ENCODE data around the gene NQO1. TPM values are rescaled to one million over a fixed set of nuclear protein-coding genes. Genes with fewer than 3 reads are reported as not detected.

Gene NQO1
- total and polyA plus RNA-seq, 2 of the 13 experiments (the other 11 are each of a cell fraction or from before 2014, with no cell fraction given), result 464 to 1,060 TPM

GRCh38 chr16:69712914-69713581 lies 13.3 kb downstream of the NQO1 start:
- Histone ChIP-seq H3K36me3 (replicated peaks in 1 of 2; ENCODE audit: control insufficient read depth in 1 of 2, insufficient read depth in 2 of 2, low read length in 2 of 2) (peaks cover 24 to 68% of the 10 kb centered on the region in 2 experiments), H4K20me1 (ENCODE audit: insufficient read depth, low read length) (no peaks in the 10 kb centered on the region), H3K9ac (ENCODE audit: insufficient read depth, low read depth, low read length) (no peak overlapping the region), H3K27ac (ENCODE audit: extremely low read length, insufficient read depth, low read length) (no peak overlapping the region), H3K27me3 (ENCODE audit: control insufficient read depth in 1 of 2, insufficient read depth in 2 of 2, low read length in 2 of 2) (no peaks in the 10 kb centered on the region), H3K4me2 (ENCODE audit: low read depth, low read length) (no peak overlapping the region), H3K4me1 (ENCODE audit: insufficient read depth, low read length) (0 out of 2 replicates have a peak, but pooled peaks cover 1% of the 10 kb centered on the region), H2AFZ (ENCODE audit: low read length) (no peak overlapping the region), H3K9me3 (ENCODE audit: low read length) (no peaks in the 10 kb centered on the region), H3K4me3 (replicated peaks in 1 of 3; ENCODE audit: insufficient read depth in 1 of 3, low read depth in 2 of 3, low read length in 3 of 3) (no peak overlapping the region), H3K79me2 (ENCODE audit: insufficient read depth, low read length) (no peaks in the 10 kb centered on the region)
- CTCF ChIA-PET (ENCODE audit: low intra/inter-chr PET ratio, low total read pairs), result no interaction called here
- intact Hi-C loops (cut with micrococcal nuclease; ENCODE audit: unreplicated experiment), result no loop called here
- WGBS (ENCODE audit: low lambda C conversion rate), result 96% methylated on average over 9 of the region's 9 CpGs
- DNase-seq (ENCODE audit: low spot score), result no peak
- BruUV-seq (replicated peaks), result no TSS peak
- ATAC-seq, result peak; percentile 33
- POLR2A ChIA-PET, result interaction anchor here (0.8 to 1.0 kb wide), 3 partner anchors 11 to 49 kb away, joined by 3 to 8 read pairs (median 3); partner anchors contain the start of genes NOB1 and WWP2
- in situ Hi-C loops (cut with HindIII; ENCODE audit: extremely low pct_ligation_motif_present, low pct_unique_long_range_greater_than_20kb), result loop anchor here (5.0 kb wide), 1 partner anchor 39 kb away; the partner anchor contains the start of gene NOB1
- TF ChIP-seq FOSL1 (CRISPR knock-in tag; IDR thresholded peaks at IDR 0.05; ENCODE audit: borderline replicate concordance) (no peak), ZFP90 (CRISPR knock-in tag; IDR thresholded peaks at IDR 0.05; ENCODE audit: borderline replicate concordance) (no peak), ADNP (CRISPR knock-in tag; IDR thresholded peaks at IDR 0.05) (no peak), RBM22 (optimal IDR thresholded peaks at IDR 0.05; ENCODE audit: low read length) (peak; percentile 74), GABPB1 (CRISPR knock-in tag; IDR thresholded peaks at IDR 0.05) (no peak), POLR2A (IDR thresholded peaks at IDR 0.05; ENCODE audit: insufficient read depth in 1 of 2, low read depth in 2 of 2, low read length in 2 of 2) (peak in 1 of 2 experiments; percentile 34; a peak in 1 of 4 replicates), ZSCAN31 (CRISPR knock-in tag; IDR thresholded peaks at IDR 0.05; ENCODE audit: low read depth) (no peak), GLMP (CRISPR knock-in tag; IDR thresholded peaks at IDR 0.05; ENCODE audit: borderline replicate concordance) (no peak), TRIM24 (CRISPR knock-in tag; IDR thresholded peaks at IDR 0.05) (no peak), AGO2 (optimal IDR thresholded peaks at IDR 0.05; ENCODE audit: low read depth, low read length) (peak; percentile 27), POLR2G (IDR thresholded peaks at IDR 0.05; ENCODE audit: low read depth, low read length) (peak; percentile 25; the same call in 1 of the 2 replicates)
- no peak for FAIRE-seq

All from HepG2 (cell line).